PC-3 (cell line): ENCODE measurements around the gene MLEC. TPM values are rescaled to one million over a fixed set of nuclear protein-coding genes. Genes with fewer than 3 reads are reported as not detected.

Experiments used
- ATAC-seq: fragments of 200-7000 bp; cut with Tn5 transposase; 2 replicates; pipeline ENCODE4 v1.9.1; 2020; ENCODE audit warnings: mild to moderate bottlenecking, moderate library complexity
- BruUV-seq: library from RNA; stranded (reverse); fragments of 400-500 nt; replicated peaks from 2 replicates; lab custom pipeline; 2021; lab: Mats Ljungman, UMichigan
- CTCF ChIA-PET: fragments of 300-600 bp; sonication (Branson Sonifier 250); formaldehyde crosslinking; loops from one replicate; lab custom pipeline; 2022; ENCODE audit warnings: antibody characterized with exemption; lab: Charles Lee
- POLR2A ChIA-PET: fragments of 300-600 bp; sonication (Branson Sonifier 250); formaldehyde crosslinking; loops from one replicate; lab custom pipeline; 2022; ENCODE audit warnings: antibody characterized with exemption; ENCODE audit not compliant: unreplicated experiment; lab: Charles Lee
- DNase-seq: peaks from one replicate; pipeline ENCODE4 v3.0.0-alpha.2; 2015
- H2AFZ ChIP-seq: fragments of 300-600 bp; sonication (generic); 2 replicates; pipeline ENCODE4 v1.6.0; 2016; ENCODE audit warnings: antibody characterized with exemption, low read length
- H3F3A ChIP-seq: fragments of 300-600 bp; sonication (generic); one replicate; pipeline ENCODE4 v1.6.0; 2017; ENCODE audit warnings: antibody characterized with exemption, low read length, control low read depth, mild to moderate bottlenecking; ENCODE audit not compliant: unreplicated experiment
- H3K27ac ChIP-seq: fragments of 300-600 bp; sonication (generic); 2 replicates; pipeline ENCODE4 v1.5.1; 2016; ENCODE audit warnings: mild to moderate bottlenecking, low read length
- H3K27me3 ChIP-seq: fragments of 300-600 bp; sonication (generic); 2 replicates; pipeline ENCODE4 v1.6.1; 2016; ENCODE audit warnings: low read length, mixed read lengths
- H3K36me3 ChIP-seq: fragments of 300-600 bp; sonication (generic); 2 replicates; pipeline ENCODE4 v1.6.1; 2016; ENCODE audit warnings: low read depth, mixed run types, low read length, mixed read lengths
- H3K4me1 ChIP-seq: fragments of 300-600 bp; sonication (generic); 2 replicates; pipeline ENCODE4 v1.5.1; 2016; ENCODE audit warnings: low read length; ENCODE audit not compliant: insufficient read depth
- H3K4me2 ChIP-seq: fragments of 300-600 bp; sonication (generic); 2 replicates; pipeline ENCODE4 v1.6.0; 2016; ENCODE audit warnings: low read length
- H3K4me3 ChIP-seq: fragments of 300-600 bp; sonication (generic); 2 replicates; pipeline ENCODE4 v1.5.1; 2016; ENCODE audit warnings: mild to moderate bottlenecking, low read length, mixed read lengths
- H3K79me2 ChIP-seq: fragments of 300-600 bp; sonication (generic); 2 replicates; pipeline ENCODE4 v1.6.1; 2017; ENCODE audit warnings: low read length, mixed read lengths
- H3K9ac ChIP-seq: fragments of 300-600 bp; sonication (generic); 2 replicates; pipeline ENCODE4 v1.6.0; 2016; ENCODE audit warnings: mild to moderate bottlenecking, low read length
- H3K9me2 ChIP-seq: fragments of 300-600 bp; sonication (generic); replicated peaks from 2 replicates; pipeline ENCODE4 v1.6.1; 2016; ENCODE audit warnings: mixed run types, low read length, mixed read lengths
- H3K9me3 ChIP-seq: fragments of 300-600 bp; sonication (generic); 2 replicates; pipeline ENCODE4 v1.6.1; 2016; ENCODE audit warnings: low read length, mixed read lengths
- H4K20me1 ChIP-seq: fragments of 300-600 bp; sonication (generic); 2 replicates; pipeline ENCODE4 v1.6.1; 2016; ENCODE audit warnings: low read length, mixed read lengths
- CTCF ChIP-seq: fragments of 300-600 bp; sonication (generic); conservative IDR thresholded peaks from 2 replicates; pipeline ENCODE4 v1.5.1; 2017; ENCODE audit warnings: antibody characterized with exemption, low read depth, mild to moderate bottlenecking, low read length
- EZH2 ChIP-seq: fragments of 300-600 bp; sonication (generic); IDR thresholded peaks from one replicate; pipeline ENCODE4 v1.6.1; 2017; ENCODE audit warnings: antibody characterized with exemption, mild to moderate bottlenecking, low read length; ENCODE audit not compliant: unreplicated experiment
- EZH2phosphoT487 ChIP-seq: fragments of 300-600 bp; sonication (generic); IDR thresholded peaks from 2 replicates; pipeline ENCODE4 v1.6.1; 2018; ENCODE audit warnings: mild to moderate bottlenecking, antibody characterized with exemption, low read length, borderline replicate concordance
- intact Hi-C: fragments of 100-400 bp; cut with micrococcal nuclease; formaldehyde crosslinking; loops from 2 replicates; pipeline ENCODE4 v1.9.0; 2023
- total RNA-seq: library from RNA; depleted of rRNA; stranded (reverse); fragments of >200 nt; gene quantifications from 2 replicates; pipeline ENCODE4 v1.2.3, GENCODE V29; 2014

MLEC gene
- total RNA-seq, 1 experiment from 2014 or later, result 158 TPM

GRCh38 chr12:120678572-120678971 is 8.4 kb upstream of the MLEC start:
- intact Hi-C loops, result no loop called here
- no peak for TF ChIP-seq CTCF
- TF ChIP-seq EZH2phosphoT487, result no peak
- TF ChIP-seq EZH2, result no peak
- ChIA-PET POLR2A (interaction anchor here (0.6 kb wide), 1 partner anchor 80 kb away, joined by 3 read pairs; no protein-coding TSS in a partner anchor), CTCF (no interaction called here)
- H3K9ac ChIP-seq, result no peak overlapping the region
- no peaks in the 10 kb centered on the region for H3F3A ChIP-seq
- H3K79me2 ChIP-seq, result no peaks in the 10 kb centered on the region
- no peaks in the 10 kb centered on the region for H3K9me3 ChIP-seq
- H4K20me1 ChIP-seq, result no peaks in the 10 kb centered on the region
- BruUV-seq, result no TSS peak
- H3K4me1 ChIP-seq, result peaks cover 6% of the 10 kb centered on the region
- no peak overlapping the region for H3K4me3 ChIP-seq
- no peak overlapping the region for H2AFZ ChIP-seq
- no peaks in the 10 kb centered on the region for H3K27me3 ChIP-seq
- ATAC-seq (peak; percentile 26; the same call in 1 of the 2 replicates), DNase-seq (no peak)
- H3K27ac ChIP-seq, result no peak overlapping the region
- H3K9me2 ChIP-seq, result no peaks in the 10 kb centered on the region
- no peak overlapping the region for H3K4me2 ChIP-seq
- no peaks in the 10 kb centered on the region for H3K36me3 ChIP-seq

- Histone ChIP-seq H2AFZ (no peak overlapping the region), H3K4me2 (no peak overlapping the region), H3K9ac (no peak overlapping the region), H3K36me3 (no peaks in the 10 kb centered on the region), H3K9me3 (no peaks in the 10 kb centered on the region), H3K9me2 (no peaks in the 10 kb centered on the region), H4K20me1 (no peaks in the 10 kb centered on the region), H3K4me1 (peaks cover 6% of the 10 kb centered on the region), H3K27me3 (no peaks in the 10 kb centered on the region), H3K4me3 (no peak overlapping the region), H3F3A (no peaks in the 10 kb centered on the region), H3K79me2 (no peaks in the 10 kb centered on the region), H3K27ac (no peak overlapping the region)
- BruUV-seq, result no TSS peak
- CTCF ChIA-PET, result no interaction called here
- no peak for ATAC-seq
- DNase-seq, result no peak
- POLR2A ChIA-PET, result no interaction called here
- TF ChIP-seq CTCF, result no peak
- no peak for TF ChIP-seq EZH2phosphoT487
- TF ChIP-seq EZH2, result no peak
- intact Hi-C loops, result no loop called here
These were observed 6.7 kb upstream of the MLEC start for GRCh38 chr12:120680165-120680738.

DNA sequence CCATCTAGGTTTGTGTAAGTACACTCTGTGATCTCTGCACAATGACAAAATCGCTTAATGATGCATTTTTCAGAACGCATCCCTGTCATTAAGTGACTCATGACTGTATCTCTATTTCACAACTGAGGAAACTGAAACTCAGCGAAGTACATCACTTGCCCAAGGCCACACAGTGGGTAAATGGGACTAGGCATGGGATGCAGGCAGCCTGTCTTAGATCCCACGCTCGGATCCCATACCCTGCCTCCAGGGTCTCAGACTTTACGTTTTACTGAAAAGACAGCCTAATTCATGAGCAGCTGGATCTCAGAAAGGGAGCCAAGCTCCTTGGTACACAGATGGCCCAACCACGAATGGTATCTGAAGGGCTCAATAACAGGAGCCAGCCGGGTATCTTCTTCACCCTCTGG is 2.4 kb upstream of the MLEC start:
- ATAC-seq, result no peak
- Histone ChIP-seq H4K20me1 (peaks cover 21% of the 10 kb centered on the region), H3K4me2 (no peak overlapping the region), H3K27ac (no peak overlapping the region), H3K9me3 (no peaks in the 10 kb centered on the region), H3K4me3 (no peak overlapping the region), H3K79me2 (peaks cover 26% of the 10 kb centered on the region), H3F3A (no peaks in the 10 kb centered on the region), H3K9me2 (no peaks in the 10 kb centered on the region), H2AFZ (no peak overlapping the region), H3K36me3 (no peaks in the 10 kb centered on the region), H3K4me1 (peaks cover 14% of the 10 kb centered on the region), H3K9ac (no peak overlapping the region), H3K27me3 (no peaks in the 10 kb centered on the region)
- BruUV-seq, result no TSS peak
- intact Hi-C loops, result no loop called here
- peak; percentile 35 for DNase-seq
- CTCF ChIA-PET, result no interaction called here
- POLR2A ChIA-PET, result no interaction called here
- TF ChIP-seq EZH2phosphoT487, result no peak
- no peak for TF ChIP-seq CTCF
- no peak for TF ChIP-seq EZH2
